Femur (tissue), 1 donor: ENCODE data around the gene TSPO.
A peak's percentile ranks its signal among the peaks of the same experiment; 100 is the strongest.

Experiments
- DNase-seq: peaks from one replicate; pipeline ENCODE4 v3.0.0-alpha.2; 2017

Gene TSPO

GRCh38 chr22:43160497-43161126 lies 9.3 kb downstream of the TSPO start:
- no peak for DNase-seq

- no peak for DNase-seq
These were observed 11.2 kb downstream of the TSPO start for GRCh38 chr22:43162412-43163150.

GRCh38 chr22:43163241-43163795 lies 12.0 kb downstream of the TSPO start:
- no peak for DNase-seq

GRCh38 chr22:43164636-43165035 lies 13.3 kb downstream of the TSPO start:
- DNase-seq = no peak

GRCh38 chr22:43166132-43166930 lies 15.0 kb downstream of the TSPO start:
- DNase-seq = no peak

GRCh38 chr22:43167001-43167589 lies 15.7 kb downstream of the TSPO start:
- no peak for DNase-seq

- DNase-seq = peak; percentile 73
These were observed 17.3 kb downstream of the TSPO start for GRCh38 chr22:43168471-43169309.

- DNase-seq = no peak
These were observed 18.2 kb downstream of the TSPO start for GRCh38 chr22:43169310-43170130.

- no peak for DNase-seq
These were observed 18.7 kb downstream of the TSPO start for GRCh38 chr22:43170131-43170480.

- DNase-seq = no peak
These were observed 19.7 kb downstream of the TSPO start for GRCh38 chr22:43171019-43171491.

GRCh38 chr22:43171607-43172006 lies 20.2 kb downstream of the TSPO start:
- no peak for DNase-seq

GRCh38 chr22:43172191-43172590 lies 20.8 kb downstream of the TSPO start:
- DNase-seq = no peak

GRCh38 chr22:43173566-43173965 lies 22.2 kb downstream of the TSPO start:
- no peak for DNase-seq

GRCh38 chr22:43173976-43174720 lies 22.8 kb downstream of the TSPO start:
- no peak for DNase-seq

- no peak for DNase-seq
These were observed 23.7 kb downstream of the TSPO start for GRCh38 chr22:43174941-43175531.

- no peak for DNase-seq
These were observed 24.7 kb downstream of the TSPO start for GRCh38 chr22:43176090-43176489.

GRCh38 chr22:43177479-43177878 lies 26.1 kb downstream of the TSPO start:
- DNase-seq = no peak

GRCh38 chr22:43179146-43179910 lies 28.0 kb downstream of the TSPO start:
- no peak for DNase-seq

GRCh38 chr22:43179911-43180195 lies 28.5 kb downstream of the TSPO start:
- DNase-seq = no peak
